ENCODE data around the gene CLDN14.

CLDN14 gene

DNA sequence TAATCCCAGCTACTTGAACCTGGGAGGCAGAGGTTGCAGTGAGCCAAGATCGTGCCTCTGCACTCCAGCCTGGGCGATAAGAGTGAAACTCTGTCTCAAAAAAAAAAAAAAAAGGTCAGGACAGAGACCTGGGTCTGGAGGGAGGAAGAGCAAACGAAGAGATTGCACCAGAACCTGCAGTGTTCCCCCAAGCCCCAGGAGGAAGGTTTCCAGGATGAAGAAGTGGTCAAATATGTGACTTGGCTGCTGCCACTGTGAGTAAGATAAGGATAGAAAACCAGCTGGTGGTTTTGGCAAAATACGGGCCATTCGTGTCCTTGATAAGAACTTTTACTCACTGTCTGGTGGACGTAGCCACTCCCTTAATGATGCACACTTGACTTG lies 42.2 kb downstream of the CLDN14 start:
- Histone ChIP-seq H3K4me3 (replicated peaks; ENCODE audit: low read depth, low read length) (no peak overlapping the region), H3K36me3 (ENCODE audit: control insufficient read depth, insufficient read depth, low read length) (no peaks in the 10 kb centered on the region), H3K27me3 (replicated peaks; ENCODE audit: control insufficient read depth, insufficient read depth, low read length) (no peaks in the 10 kb centered on the region)
- TF ChIP-seq, protein P1, sequence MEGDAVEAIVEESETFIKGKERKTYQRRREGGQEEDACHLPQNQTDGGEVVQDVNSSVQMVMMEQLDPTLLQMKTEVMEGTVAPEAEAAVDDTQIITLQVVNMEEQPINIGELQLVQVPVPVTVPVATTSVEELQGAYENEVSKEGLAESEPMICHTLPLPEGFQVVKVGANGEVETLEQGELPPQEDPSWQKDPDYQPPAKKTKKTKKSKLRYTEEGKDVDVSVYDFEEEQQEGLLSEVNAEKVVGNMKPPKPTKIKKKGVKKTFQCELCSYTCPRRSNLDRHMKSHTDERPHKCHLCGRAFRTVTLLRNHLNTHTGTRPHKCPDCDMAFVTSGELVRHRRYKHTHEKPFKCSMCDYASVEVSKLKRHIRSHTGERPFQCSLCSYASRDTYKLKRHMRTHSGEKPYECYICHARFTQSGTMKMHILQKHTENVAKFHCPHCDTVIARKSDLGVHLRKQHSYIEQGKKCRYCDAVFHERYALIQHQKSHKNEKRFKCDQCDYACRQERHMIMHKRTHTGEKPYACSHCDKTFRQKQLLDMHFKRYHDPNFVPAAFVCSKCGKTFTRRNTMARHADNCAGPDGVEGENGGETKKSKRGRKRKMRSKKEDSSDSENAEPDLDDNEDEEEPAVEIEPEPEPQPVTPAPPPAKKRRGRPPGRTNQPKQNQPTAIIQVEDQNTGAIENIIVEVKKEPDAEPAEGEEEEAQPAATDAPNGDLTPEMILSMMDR (IDR thresholded peaks at IDR 0.05; ENCODE audit: insufficient read depth, low read length, poor library complexity, severe bottlenecking): no peak
- no peak for DNase-seq (ENCODE audit: extremely low read depth, insufficient read length)

GRCh38 chr21:36436829-36437744 lies 42.8 kb downstream of the CLDN14 start:
- no peak overlapping the region for H3K4me3 ChIP-seq (replicated peaks; ENCODE audit: low read depth, low read length)
- no peaks in the 10 kb centered on the region for H3K36me3 ChIP-seq (ENCODE audit: control insufficient read depth, insufficient read depth, low read length)
- H3K27me3 ChIP-seq (replicated peaks; ENCODE audit: control insufficient read depth, insufficient read depth, low read length): no peaks in the 10 kb centered on the region
- no peak for DNase-seq (ENCODE audit: extremely low read depth, insufficient read length)
- TF ChIP-seq, protein P1 (IDR thresholded peaks at IDR 0.05; ENCODE audit: insufficient read depth, low read length, poor library complexity, severe bottlenecking): no peak

DNA sequence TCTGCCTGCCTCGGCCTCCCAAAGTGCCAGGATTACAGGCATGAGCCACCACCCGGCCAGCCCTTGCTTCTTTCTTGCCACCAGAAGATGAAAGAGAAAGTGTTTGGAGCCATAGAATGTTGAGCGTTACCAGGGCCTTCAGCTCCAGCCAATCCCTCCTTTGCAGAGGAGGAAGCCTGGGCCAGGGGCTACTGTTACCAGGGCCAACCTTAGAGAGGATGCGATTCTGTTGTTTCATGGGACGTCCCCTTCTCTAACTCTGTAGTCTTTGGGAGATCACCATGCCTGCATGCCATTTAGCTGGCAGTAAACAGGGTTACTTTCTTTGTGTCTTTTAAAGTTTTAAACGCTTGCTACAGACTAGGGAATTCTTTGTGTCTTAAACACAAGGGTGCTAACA lies 45.8 kb downstream of the CLDN14 start:
- no peak for DNase-seq (ENCODE audit: extremely low read depth, insufficient read length)
- TF ChIP-seq, protein P1 (IDR thresholded peaks at IDR 0.05; ENCODE audit: insufficient read depth, low read length, poor library complexity, severe bottlenecking): no peak
- no peak overlapping the region for H3K4me3 ChIP-seq (replicated peaks; ENCODE audit: low read depth, low read length)
- no peaks in the 10 kb centered on the region for H3K36me3 ChIP-seq (ENCODE audit: control insufficient read depth, insufficient read depth, low read length)
- no peaks in the 10 kb centered on the region for H3K27me3 ChIP-seq (replicated peaks; ENCODE audit: control insufficient read depth, insufficient read depth, low read length)

- no peak for DNase-seq (ENCODE audit: extremely low read depth, insufficient read length)
- Histone ChIP-seq H3K4me3 (replicated peaks; ENCODE audit: low read depth, low read length) (no peak overlapping the region), H3K27me3 (replicated peaks; ENCODE audit: control insufficient read depth, insufficient read depth, low read length) (no peaks in the 10 kb centered on the region), H3K36me3 (ENCODE audit: control insufficient read depth, insufficient read depth, low read length) (no peaks in the 10 kb centered on the region)
- TF ChIP-seq, protein P1 (IDR thresholded peaks at IDR 0.05; ENCODE audit: insufficient read depth, low read length, poor library complexity, severe bottlenecking): no peak
Measured at GRCh38 chr21:36433059-36433709, 46.7 kb downstream of the CLDN14 start.

GRCh38 chr21:36431252-36431651 lies 48.7 kb downstream of the CLDN14 start:
- TF ChIP-seq, protein P1 (IDR thresholded peaks at IDR 0.05; ENCODE audit: insufficient read depth, low read length, poor library complexity, severe bottlenecking): no peak
- no peak for DNase-seq (ENCODE audit: extremely low read depth, insufficient read length)
- H3K36me3 ChIP-seq (ENCODE audit: control insufficient read depth, insufficient read depth, low read length): no peaks in the 10 kb centered on the region
- H3K4me3 ChIP-seq (replicated peaks; ENCODE audit: low read depth, low read length): no peak overlapping the region
- no peaks in the 10 kb centered on the region for H3K27me3 ChIP-seq (replicated peaks; ENCODE audit: control insufficient read depth, insufficient read depth, low read length)
